SK-N-SH (cell line): ENCODE measurements around the gene MBD4. TPM values are rescaled to one million over a fixed set of nuclear protein-coding genes. Genes with fewer than 3 reads are reported as not detected.

Experiments used
- CTCF ChIA-PET: fragments of 300-600, 350-600 bp; formaldehyde crosslinking; extraction: SDS; loops from one replicate; lab custom pipeline; 2021; lab: Yijun Ruan, JAX
- POLR2A ChIA-PET: fragments of 350-600 bp; sonication (Branson Sonifier 250); formaldehyde crosslinking; extraction: SDS; loops from one replicate; lab custom pipeline; 2020; ENCODE audit warnings: antibody characterized with exemption, inconsistent platforms; lab: Yijun Ruan, JAX
- DNase-seq: peaks from one replicate; pipeline ENCODE4 v3.0.0; 2012
- H2AFZ ChIP-seq: fragments of 200-600 bp; sonication (generic); 2 replicates; pipeline ENCODE4 v1.8.1; 2016; ENCODE audit warnings: antibody characterized with exemption, mild to moderate bottlenecking, low read depth
- H3F3A ChIP-seq: fragments of 200-600 bp; sonication (generic); replicated peaks from 2 replicates; pipeline ENCODE3; 2016; ENCODE audit warnings: antibody characterized with exemption, mild to moderate bottlenecking; ENCODE audit not compliant: insufficient read depth
- H3K27ac ChIP-seq, 2 experiments: fragments of 200-500 bp in 1 of 2; fragments of 200-600 bp in 1 of 2; sonication (Bioruptor generic) in 1 of 2; sonication (generic), shearing (Covaris generic) in 1 of 2; 2 replicates each; pipeline versions ENCODE4 v1.5.1 to v1.6.1; 2014 to 2016; ENCODE audit warnings: low read depth in 2 of 2, inconsistent platforms in 1 of 2, low read length in 1 of 2, mild to moderate bottlenecking in 1 of 2, mixed read lengths in 1 of 2
- H3K27me3 ChIP-seq: fragments of 200-600 bp; sonication (generic), shearing (Covaris generic); 2 replicates; pipeline ENCODE4 v1.6.1; 2016; ENCODE audit warnings: mixed run types; ENCODE audit not compliant: insufficient read depth
- H3K36me3 ChIP-seq, 2 experiments: fragments of 200-500 bp in 1 of 2; fragments of 200-600 bp in 1 of 2; sonication (Bioruptor generic) in 1 of 2; sonication (generic) in 1 of 2; replicated peaks in 1 of 2; 2 replicates each; pipeline versions ENCODE3 to v1.5.1; 2014 to 2016; ENCODE audit warnings: low read length in 1 of 2, mild to moderate bottlenecking in 1 of 2; ENCODE audit not compliant: insufficient read depth in 2 of 2, control insufficient read depth in 1 of 2
- H3K4me1 ChIP-seq, 2 experiments: fragments of 200-500 bp in 1 of 2; fragments of 200-600 bp in 1 of 2; sonication (Bioruptor generic) in 1 of 2; sonication (generic), shearing (Covaris generic) in 1 of 2; 2 replicates each; pipeline versions ENCODE4 v1.5.1 to v1.6.1; 2014 to 2016; ENCODE audit warnings: low read depth in 1 of 2, low read length in 1 of 2, mixed run types in 1 of 2; ENCODE audit not compliant: insufficient read depth in 2 of 2, control insufficient read depth in 1 of 2
- H3K4me2 ChIP-seq: fragments of 200-600 bp; sonication (generic), shearing (Covaris generic); 2 replicates; pipeline ENCODE4 v1.6.1; 2017; ENCODE audit warnings: mixed run types
- H3K4me3 ChIP-seq, 2 experiments: fragments of 200-500 bp in 1 of 2; fragments of 200-600 bp in 1 of 2; sonication (Bioruptor generic) in 1 of 2; sonication (generic), shearing (Covaris generic) in 1 of 2; 2 replicates each; pipeline versions ENCODE4 v1.5.1 to v1.8.1; 2014 to 2016; ENCODE audit warnings: low read depth in 2 of 2, inconsistent platforms in 1 of 2, low read length in 1 of 2, mild to moderate bottlenecking in 1 of 2, mixed read lengths in 1 of 2, moderate library complexity in 1 of 2
- H3K79me2 ChIP-seq: fragments of 200-600 bp; sonication (generic); 2 replicates; pipeline ENCODE4 v1.8.1; 2017; ENCODE audit warnings: mild to moderate bottlenecking; ENCODE audit not compliant: insufficient read depth
- H3K9ac ChIP-seq: fragments of 200-600 bp; sonication (generic); 2 replicates; pipeline ENCODE4 v1.6.1; 2017; ENCODE audit warnings: mixed run types
- H3K9me2 ChIP-seq: fragments of 200-600 bp; sonication (generic); 2 replicates; pipeline ENCODE4 v1.6.1; 2017; ENCODE audit warnings: mixed run types
- H3K9me3 ChIP-seq: fragments of 200-600 bp; sonication (generic); 2 replicates; pipeline ENCODE4 v1.6.1; 2017; ENCODE audit warnings: mixed run types, mild to moderate bottlenecking, moderate library complexity
- H4K20me1 ChIP-seq: fragments of 200-600 bp; sonication (generic); 2 replicates; pipeline ENCODE4 v1.6.1; 2017; ENCODE audit warnings: mild to moderate bottlenecking, mixed run types; ENCODE audit not compliant: insufficient read depth
- CTCF ChIP-seq: fragments of 200-600 bp; sonication (generic); IDR thresholded peaks from 2 replicates; pipeline ENCODE4 v1.6.1; 2017; ENCODE audit warnings: antibody characterized with exemption, mild to moderate bottlenecking, moderate library complexity
- EP300 ChIP-seq, 2 experiments: IDR thresholded peaks; 2 replicates each; pipeline versions ENCODE4 v1.4.0 to v1.6.1; 2012; ENCODE audit warnings: borderline replicate concordance in 1 of 2, low read depth in 1 of 2, low read length in 1 of 2
- FOXM1 ChIP-seq: IDR thresholded peaks from 2 replicates; pipeline ENCODE4 v1.4.0; 2012; ENCODE audit warnings: low read depth, mild to moderate bottlenecking
- GATA2 ChIP-seq: sonication (generic); formaldehyde crosslinking; IDR thresholded peaks from 2 replicates; pipeline ENCODE4 v1.5.0; 2020; ENCODE audit warnings: mild to moderate bottlenecking, missing genetic modification reagents
- MAX ChIP-seq: IDR thresholded peaks from 2 replicates; pipeline ENCODE4 v1.4.0; 2012; ENCODE audit warnings: low read depth
- MEF2A ChIP-seq: IDR thresholded peaks from 2 replicates; pipeline ENCODE4 v1.4.0; 2012; ENCODE audit warnings: low read depth, borderline replicate concordance
- RAD21 ChIP-seq: IDR thresholded peaks from 2 replicates; pipeline ENCODE4 v1.6.1; 2012; ENCODE audit warnings: mild to moderate bottlenecking, low read length
- REST ChIP-seq: IDR thresholded peaks from 2 replicates; pipeline ENCODE4 v1.6.1; 2012; ENCODE audit warnings: mild to moderate bottlenecking, low read depth, low read length, moderate library complexity
- RFX5 ChIP-seq: IDR thresholded peaks from 2 replicates; pipeline ENCODE4 v1.6.1; 2012; ENCODE audit warnings: mild to moderate bottlenecking, improper control_type of control experiment, low read length
- SMC3 ChIP-seq: IDR thresholded peaks from 2 replicates; pipeline ENCODE4 v1.6.1; 2012; ENCODE audit warnings: low read depth, low read length, improper control_type of control experiment
- TAF1 ChIP-seq: IDR thresholded peaks from 2 replicates; pipeline ENCODE4 v1.6.1; 2012; ENCODE audit warnings: low read depth, mild to moderate bottlenecking, low read length, moderate library complexity, borderline replicate concordance
- TCF12 ChIP-seq: IDR thresholded peaks from 2 replicates; pipeline ENCODE4 v1.4.0; 2012
- YY1 ChIP-seq: IDR thresholded peaks from 2 replicates; pipeline ENCODE4 v1.4.0; 2012; ENCODE audit warnings: low read depth, mild to moderate bottlenecking
- ZBTB33 ChIP-seq: IDR thresholded peaks from 2 replicates; pipeline ENCODE4 v1.4.0; 2012; ENCODE audit warnings: low read depth, borderline replicate concordance
- WGBS: methylation state at CpG from one replicate; pipeline ENCODE4 v1.1.6; 2017; ENCODE audit warnings: low lambda C conversion rate; 5-methylcytosine and 5-hydroxymethylcytosine counted together
- polyA plus RNA-seq, 3 experiments: library from polyadenylated mRNA; depleted of rRNA; stranded (reverse); fragments of >200 nt; gene quantifications; 2 replicates each; pipeline ENCODE4 v1.2.3, GENCODE V29; 2012

Gene MBD4
- polyA plus RNA-seq, 1 of the 3 experiments (the other 2 are of a cell fraction) = 11.1 TPM

- CTCF ChIA-PET = interaction anchor here (0.9 to 1.6 kb wide), 3 partner anchors 12 to 19 kb away, joined by 3 to 5 read pairs (median 3); partner anchors contain the start of gene EFCAB12
- 27% methylated on average over 1 of the region's 1 CpG for WGBS
- DNase-seq = no peak
These were observed 22.4 kb downstream of the MBD4 start for GRCh38 chr3:129417326-129417725.

GRCh38 chr3:129416415-129416814 lies 23.3 kb downstream of the MBD4 start:
- 61% methylated on average over 4 of the region's 4 CpGs for WGBS
- Histone ChIP-seq H3K27ac (no peak overlapping the region), H3K9me3 (no peaks in the 10 kb centered on the region), H3K9me2 (no peaks in the 10 kb centered on the region), H3F3A (peaks cover 7% of the 10 kb centered on the region), H3K4me3 (no peak overlapping the region), H3K4me1 (peaks cover 0 to 4% of the 10 kb centered on the region in 2 experiments; a peak in 1 of 4 replicates), H3K36me3 (no peaks in the 10 kb centered on the region), H4K20me1 (no peaks in the 10 kb centered on the region), H3K9ac (no peak overlapping the region), H2AFZ (no peak overlapping the region), H3K27me3 (no peaks in the 10 kb centered on the region), H3K79me2 (no peaks in the 10 kb centered on the region), H3K4me2 (no peak overlapping the region)
- POLR2A ChIA-PET = no interaction called here
- no peak for DNase-seq
- no peak for TF ChIP-seq ZBTB33
- CTCF ChIA-PET = interaction anchor here (1.6 kb wide), 1 partner anchor 16 kb away, joined by 5 read pairs; no protein-coding TSS in a partner anchor

More at GRCh38 chr3:129417326-129417725, 22.4 kb downstream of the MBD4 start:
- TF ChIP-seq TCF12 (peak; percentile 23; the same call in 1 of the 2 replicates), RAD21 (no peak), FOXM1 (no peak), TAF1 (no peak), SMC3 (no peak)
- H3K79me2 ChIP-seq = no peaks in the 10 kb centered on the region
- H3K27ac ChIP-seq = no peak overlapping the region
- no peak overlapping the region for H3K9ac ChIP-seq
- no peaks in the 10 kb centered on the region for H3K36me3 ChIP-seq
- no peak overlapping the region for H3K4me2 ChIP-seq
- peaks cover 7% of the 10 kb centered on the region for H3F3A ChIP-seq
- no peaks in the 10 kb centered on the region for H3K9me2 ChIP-seq
- H3K9me3 ChIP-seq = no peaks in the 10 kb centered on the region
- H3K27me3 ChIP-seq = no peaks in the 10 kb centered on the region
- peaks cover 0 to 4% of the 10 kb centered on the region in 2 experiments; a peak in 1 of 4 replicates for H3K4me1 ChIP-seq
- no peak overlapping the region for H2AFZ ChIP-seq
- POLR2A ChIA-PET = no interaction called here
- H3K4me3 ChIP-seq = no peak overlapping the region
- H4K20me1 ChIP-seq = no peaks in the 10 kb centered on the region

- Histone ChIP-seq H3K27me3 (no peaks in the 10 kb centered on the region), H3F3A (peaks cover 7% of the 10 kb centered on the region), H3K9me3 (no peaks in the 10 kb centered on the region), H3K4me2 (no peak overlapping the region), H3K27ac (no peak overlapping the region), H2AFZ (no peak overlapping the region), H3K4me3 (no peak overlapping the region), H3K9ac (no peak overlapping the region), H3K4me1 (peaks cover 0 to 6% of the 10 kb centered on the region in 2 experiments; a peak in 1 of 4 replicates), H3K36me3 (no peaks in the 10 kb centered on the region), H3K9me2 (no peaks in the 10 kb centered on the region), H4K20me1 (no peaks in the 10 kb centered on the region), H3K79me2 (no peaks in the 10 kb centered on the region)
- no peak for DNase-seq
- 80% methylated on average over 6 of the region's 6 CpGs for WGBS
- POLR2A ChIA-PET = no interaction called here
- CTCF ChIA-PET = interaction anchor here (1.6 kb wide), 1 partner anchor 16 kb away, joined by 5 read pairs; no protein-coding TSS in a partner anchor
- TF ChIP-seq MEF2A (no peak), GATA2 (CRISPR knock-in tag) (no peak), EP300 (IDR thresholded peaks at IDR 0.05; ENCODE audit: borderline replicate concordance in 1 of 2, low read depth in 1 of 2, low read length in 1 of 2) (no peak), TCF12 (no peak), RFX5 (no peak), MAX (no peak), RAD21 (no peak), YY1 (no peak), CTCF (no peak), REST (no peak)
These were observed 23.9 kb downstream of the MBD4 start for GRCh38 chr3:129415830-129416229.
